T-cell (primary cell): Measurements from ENCODE around the gene XKR8. TPM values are rescaled to one million over a fixed set of nuclear protein-coding genes. Genes with fewer than 3 reads are reported as not detected.

Source experiments
- ATAC-seq, 4 experiments: fragments of 200-7000 bp in 3 of 4; fragments of 150-1000 bp in 1 of 4; cut with Tn5 transposase; replicated peaks in 1 of 4; 1 replicate in 3 of 4; 2 replicates in 1 of 4; pipeline ENCODE4 v1.10.0; 2021; ENCODE audit warnings: moderate library complexity in 3 of 4, mild to moderate bottlenecking in 2 of 4, moderate number of reproducible peaks in 1 of 4
- CTCF ChIA-PET, 2 donors: fragments of 300-600 bp; sonication (Branson Sonifier 250); formaldehyde crosslinking; loops; one replicate each; lab custom pipeline; 2022; ENCODE audit warnings: antibody characterized with exemption in 2 of 2; lab: Charles Lee
- POLR2A ChIA-PET, 2 donors: fragments of 300-600 bp; sonication (Branson Sonifier 250); formaldehyde crosslinking; loops; one replicate each; lab custom pipeline; 2022; ENCODE audit warnings: antibody characterized with exemption in 2 of 2; lab: Charles Lee
- DNase-seq, 35 experiments: peaks; one replicate each; pipeline versions ENCODE4 v3.0.0 to v3.0.0-alpha.2; 2013 to 2023
- H3K27ac ChIP-seq: one replicate; pipeline ENCODE4 v1.5.1; 2013; ENCODE audit warnings: low read length
- H3K27me3 ChIP-seq, 2 experiments: replicated peaks in 1 of 2; 1 replicate in 1 of 2; 2 replicates in 1 of 2; pipeline versions ENCODE4 v1.6.1 to v1.7.0; 2013; ENCODE audit warnings: low read length in 1 of 2, mixed read lengths in 1 of 2; ENCODE audit not compliant: control insufficient read depth in 2 of 2, insufficient read depth in 2 of 2; ENCODE audit errors: extremely low read depth in 1 of 2
- H3K36me3 ChIP-seq, 2 donors: 1 replicate in 1 of 2; 2 replicates in 1 of 2; pipeline versions ENCODE4 v1.6.1 to v1.7.0; 2013; ENCODE audit warnings: low read length in 1 of 2; ENCODE audit not compliant: control insufficient read depth in 2 of 2, insufficient read depth in 1 of 2; ENCODE audit errors: extremely low read depth in 1 of 2
- H3K4me1 ChIP-seq, 2 experiments: 1 replicate in 1 of 2; 2 replicates in 1 of 2; pipeline versions ENCODE4 v1.6.1 to v1.7.0; 2013; ENCODE audit warnings: low read length in 2 of 2, mixed read lengths in 1 of 2; ENCODE audit not compliant: insufficient read depth in 2 of 2, control insufficient read depth in 1 of 2; ENCODE audit errors: extremely low read depth in 1 of 2
- H3K4me3 ChIP-seq, 2 donors: 1 replicate in 1 of 2; 2 replicates in 1 of 2; pipeline versions ENCODE4 v1.5.1 to v1.7.0; 2013; ENCODE audit warnings: mild to moderate bottlenecking in 2 of 2, low read length in 1 of 2, moderate library complexity in 1 of 2; ENCODE audit not compliant: control insufficient read depth in 1 of 2; ENCODE audit errors: extremely low read depth in 1 of 2
- H3K9me3 ChIP-seq: 2 replicates; pipeline ENCODE4 v1.7.0; 2013
- H3K27ac Mint-ChIP-seq, 2 donors: one replicate each; pipeline ENCODE4 v1.8.0; 2020 to 2021; ENCODE audit warnings: mild to moderate bottlenecking in 2 of 2, mixed read lengths in 2 of 2
- H3K27me3 Mint-ChIP-seq, 2 donors: one replicate each; pipeline ENCODE4 v1.8.0; 2021 to 2022; ENCODE audit warnings: mixed read lengths in 2 of 2
- H3K36me3 Mint-ChIP-seq: one replicate; pipeline ENCODE4 v1.8.0; 2021; ENCODE audit warnings: mixed read lengths
- H3K4me1 Mint-ChIP-seq, 3 donors: one replicate each; pipeline ENCODE4 v1.8.0; 2020 to 2022; ENCODE audit warnings: mixed read lengths in 3 of 3, mild to moderate bottlenecking in 1 of 3
- H3K4me3 Mint-ChIP-seq, 3 donors: one replicate each; pipeline ENCODE4 v1.8.0; 2020 to 2022; ENCODE audit warnings: mild to moderate bottlenecking in 3 of 3, mixed read lengths in 3 of 3, moderate library complexity in 3 of 3
- H3K9me3 Mint-ChIP-seq, 3 donors: one replicate each; pipeline ENCODE4 v1.8.0; 2020 to 2022; ENCODE audit warnings: mixed read lengths in 3 of 3
- WGBS: methylation state at CpG from one replicate; pipeline ENCODE4 v1.1.5; 2013; ENCODE audit warnings: missing lambda C conversion rate; ENCODE audit not compliant: insufficient coverage; 5-methylcytosine and 5-hydroxymethylcytosine counted together
- total RNA-seq, 35 experiments: library from RNA in 6 of 35; stranded (reverse) in 6 of 35; fragments of 120-200 nt in 1 of 35; gene quantifications; one replicate each; pipeline versions ENCODE4 v1.2.1 to v1.2.4 and lab custom pipeline; 2013 to 2026

XKR8 gene
- total RNA-seq, 5 donors from 2014 or later (not counting 1 experiment from before 2014, with no cell fraction given), result 7.7 to 18.3 (median 14.4) TPM

DNA sequence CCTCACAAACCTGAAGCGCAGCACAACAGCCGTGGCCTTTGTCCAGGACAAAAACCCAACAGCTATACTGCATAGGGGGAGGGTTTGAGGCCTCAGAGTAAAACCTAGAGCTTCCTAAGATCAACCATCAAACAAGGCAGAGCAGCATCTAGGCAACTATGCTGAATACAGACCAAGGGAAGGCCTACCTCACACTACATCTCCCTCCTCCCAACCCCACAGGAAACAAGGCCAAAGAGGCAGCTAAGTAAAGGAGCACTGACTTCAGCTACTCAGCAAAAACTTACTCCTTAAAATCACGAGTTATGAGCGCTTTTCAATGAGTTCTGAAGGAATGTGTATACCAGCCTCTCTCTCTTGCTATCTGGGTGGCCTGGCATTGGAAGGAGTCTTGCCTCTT is 12.4 kb downstream of the XKR8 start:
- no peak for DNase-seq
- H3K4me3 ChIP-seq, result no peak overlapping the region
- Mint-ChIP-seq H3K4me3 (no peak overlapping the region), H3K27ac (peak overlapping the region in 1 of 2 donors; percentile 40), H3K27me3 (no peaks in the 10 kb centered on the region), H3K36me3 (peaks cover 26% of the 10 kb centered on the region), H3K4me1 (peaks cover 12 to 35% (median 20%) of the 10 kb centered on the region in 3 donors), H3K9me3 (no peaks in the 10 kb centered on the region)
- POLR2A ChIA-PET, result no interaction called here
- no CpG with 5 or more reads among the region's 4 CpGs for WGBS
- ATAC-seq, result no peak
- H3K27ac ChIP-seq, result no peak overlapping the region
- CTCF ChIA-PET, result interaction anchor here in 1 of 2 donors (0.5 to 1.6 kb wide), 3 partner anchors 12 to 114 kb away, joined by 3 to 4 read pairs (median 4); partner anchors contain the start of gene XKR8
- H3K36me3 ChIP-seq, result peaks cover 3 to 51% of the 10 kb centered on the region in 2 donors
- no peaks in the 10 kb centered on the region for H3K4me1 ChIP-seq
- H3K9me3 ChIP-seq, result no peaks in the 10 kb centered on the region
- no peaks in the 10 kb centered on the region for H3K27me3 ChIP-seq

DNA sequence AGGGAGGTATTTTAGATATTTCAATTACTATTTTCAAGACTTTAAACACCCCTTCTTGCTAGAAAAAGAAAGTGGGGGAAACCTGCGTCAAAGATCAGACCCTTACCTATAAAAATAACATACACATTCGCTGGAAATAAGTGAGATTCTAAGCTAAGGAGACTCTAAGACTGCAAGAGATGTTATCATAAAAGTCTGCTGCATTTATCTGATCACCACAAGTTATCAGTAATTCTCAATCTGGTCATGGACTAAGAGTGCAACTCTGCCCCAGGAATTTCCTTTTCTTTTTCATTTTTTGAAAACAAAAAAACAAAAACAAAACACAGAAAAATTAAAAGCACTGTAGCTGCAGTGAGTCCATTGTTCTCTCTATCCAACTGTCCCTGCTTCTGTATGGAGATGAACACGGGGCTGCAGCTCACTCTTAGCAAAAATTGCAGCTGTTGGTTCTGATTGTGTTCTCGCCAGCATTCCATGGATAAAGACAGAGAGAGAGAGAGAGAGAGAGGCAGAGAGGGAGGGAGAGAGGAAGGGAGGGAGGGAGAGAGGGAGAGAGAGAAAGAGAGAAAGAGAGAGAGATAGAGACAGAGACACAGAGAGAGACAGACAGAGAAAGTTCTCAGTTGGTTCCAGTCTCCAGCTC is 14.1 kb downstream of the XKR8 start:
- no peak overlapping the region for H3K4me3 ChIP-seq
- H3K9me3 ChIP-seq, result no peaks in the 10 kb centered on the region
- Mint-ChIP-seq H3K36me3 (peaks cover 20% of the 10 kb centered on the region), H3K4me1 (peaks cover 6 to 28% (median 13%) of the 10 kb centered on the region in 3 donors), H3K9me3 (no peaks in the 10 kb centered on the region), H3K4me3 (no peak overlapping the region), H3K27ac (no peak overlapping the region), H3K27me3 (no peaks in the 10 kb centered on the region)
- ATAC-seq (no peak), DNase-seq (no peak)
- H3K27me3 ChIP-seq, result no peaks in the 10 kb centered on the region
- 89% methylated on average over 2 of the region's 4 CpGs for WGBS
- CTCF ChIA-PET, result interaction anchor here (0.5 to 0.6 kb wide), 4 partner anchors 116 to 837 kb away, joined by 3 to 15 read pairs (median 6); no protein-coding TSS in a partner anchor
- H3K36me3 ChIP-seq, result peaks cover 3 to 44% of the 10 kb centered on the region in 2 donors
- POLR2A ChIA-PET, result no interaction called here
- no peaks in the 10 kb centered on the region for H3K4me1 ChIP-seq
- no peak overlapping the region for H3K27ac ChIP-seq

DNA sequence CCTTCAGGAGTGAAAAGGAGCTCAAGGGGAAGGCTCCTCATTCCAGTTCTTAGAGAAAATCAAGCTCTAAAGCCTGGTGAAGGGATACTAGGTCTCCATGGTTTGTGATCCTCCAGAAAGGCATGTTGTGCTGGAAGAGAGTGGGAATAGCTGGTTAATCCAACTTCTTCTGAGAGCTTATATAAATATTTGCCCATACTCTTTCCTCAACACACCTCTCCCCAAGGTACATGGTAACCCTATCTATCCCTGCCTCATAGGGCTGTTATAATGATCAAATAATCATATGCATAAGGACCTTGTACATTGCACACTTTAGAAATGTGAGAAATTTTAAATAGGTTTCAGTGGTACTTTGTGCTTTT is 14.6 kb downstream of the XKR8 start:
- no peak for DNase-seq
- no peaks in the 10 kb centered on the region for H3K4me1 ChIP-seq
- Mint-ChIP-seq H3K4me1 (peaks cover 5 to 23% (median 10%) of the 10 kb centered on the region in 3 donors), H3K27ac (no peak overlapping the region), H3K27me3 (no peaks in the 10 kb centered on the region), H3K4me3 (no peak overlapping the region), H3K36me3 (peaks cover 20% of the 10 kb centered on the region), H3K9me3 (no peaks in the 10 kb centered on the region)
- H3K4me3 ChIP-seq, result no peak overlapping the region
- ChIA-PET CTCF (no interaction called here), POLR2A (no interaction called here)
- H3K36me3 ChIP-seq, result peaks cover 3 to 44% of the 10 kb centered on the region in 2 donors
- H3K9me3 ChIP-seq, result no peaks in the 10 kb centered on the region
- no peak overlapping the region for H3K27ac ChIP-seq
- H3K27me3 ChIP-seq, result no peaks in the 10 kb centered on the region
- no peak for ATAC-seq

DNA sequence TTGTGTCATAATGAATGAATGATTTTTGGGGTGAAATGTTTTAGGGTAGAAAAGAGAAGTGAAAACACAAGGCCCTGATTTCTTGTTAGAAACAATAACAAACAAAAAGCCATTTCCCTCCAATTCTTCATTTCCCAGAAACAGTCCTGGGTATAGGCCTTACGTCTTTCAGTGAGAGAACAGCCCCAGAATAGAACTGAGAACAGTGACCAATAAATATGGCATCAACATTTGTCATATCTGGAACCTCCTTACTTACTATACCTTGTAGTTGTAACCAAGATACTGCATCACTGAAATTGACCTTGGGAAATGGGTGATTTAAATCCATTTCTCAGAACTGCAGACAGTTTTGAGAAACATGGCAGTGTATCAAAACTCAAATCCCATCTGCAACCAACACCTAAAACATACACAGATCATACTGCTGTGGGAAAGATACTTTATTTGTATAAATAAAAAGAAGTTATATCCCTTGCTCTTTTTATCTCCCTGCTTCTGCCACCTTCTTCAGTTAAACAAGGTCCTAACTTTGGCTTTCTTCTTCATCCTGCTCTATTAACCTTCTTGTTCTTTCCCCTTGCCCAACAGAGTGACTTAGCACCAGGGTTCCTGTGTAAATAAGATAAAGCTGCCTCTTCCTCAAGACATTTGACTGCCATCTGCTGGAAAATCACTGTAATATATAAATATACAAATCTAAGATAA is 19.5 kb downstream of the XKR8 start:
- DNase-seq (peak in 3 of 35 experiments; percentile 19 to 72 (median 26)), ATAC-seq (peak; percentile 66 to 73 (median 72))
- peaks cover 9% of the 10 kb centered on the region for H3K36me3 Mint-ChIP-seq
- no peaks in the 10 kb centered on the region for H3K9me3 Mint-ChIP-seq
- no peaks in the 10 kb centered on the region for H3K27me3 Mint-ChIP-seq
- H3K4me1 Mint-ChIP-seq, result no peaks in the 10 kb centered on the region
- peaks cover 0 to 16% of the 10 kb centered on the region in 2 donors for H3K36me3 ChIP-seq
- no peak overlapping the region for H3K27ac Mint-ChIP-seq
- H3K9me3 ChIP-seq, result no peaks in the 10 kb centered on the region
- CTCF ChIA-PET, result interaction anchor here (0.6 to 3.2 kb wide), 8 partner anchors 20 to 170 kb away, joined by 3 to 28 read pairs (median 4); partner anchors contain the start of gene XKR8 (in 1 of the 2)
- H3K4me3 ChIP-seq, result no peak overlapping the region
- H3K27ac ChIP-seq, result no peak overlapping the region
- H3K27me3 ChIP-seq, result no peaks in the 10 kb centered on the region
- no CpG with 5 or more reads among the region's 1 CpG for WGBS
- no peak overlapping the region for H3K4me3 Mint-ChIP-seq
- no peaks in the 10 kb centered on the region for H3K4me1 ChIP-seq
- POLR2A ChIA-PET, result interaction anchor here in 1 of 2 donors (0.5 kb wide), 1 partner anchor 32 kb away, joined by 3 read pairs; no protein-coding TSS in a partner anchor

DNA sequence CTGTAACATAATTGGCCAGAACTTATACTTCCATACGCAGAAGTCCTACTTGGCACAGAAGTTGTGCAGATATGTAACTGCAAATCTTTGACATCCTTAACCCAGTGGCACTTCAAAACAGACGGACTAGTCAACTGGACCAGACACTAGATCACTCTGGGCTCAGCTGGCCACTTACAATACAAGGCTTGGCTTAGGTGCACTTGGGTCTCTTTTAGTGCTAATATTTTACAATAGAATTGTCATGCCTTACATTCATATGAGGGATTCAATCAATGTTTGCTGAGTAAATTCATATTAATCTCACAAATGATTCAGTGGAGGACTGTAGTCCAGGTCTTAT is 20.1 kb downstream of the XKR8 start:
- Histone ChIP-seq H3K36me3 (peaks cover 0 to 16% of the 10 kb centered on the region in 2 donors), H3K4me3 (no peak overlapping the region), H3K9me3 (no peaks in the 10 kb centered on the region), H3K27ac (no peak overlapping the region), H3K4me1 (no peaks in the 10 kb centered on the region), H3K27me3 (no peaks in the 10 kb centered on the region)
- ChIA-PET CTCF (interaction anchor here (0.6 to 3.2 kb wide), 8 partner anchors 20 to 143 kb away, joined by 3 to 28 read pairs (median 3); partner anchors contain the start of gene XKR8 (in 1 of the 2)), POLR2A (no interaction called here)
- Mint-ChIP-seq H3K9me3 (no peaks in the 10 kb centered on the region), H3K4me3 (no peak overlapping the region), H3K27me3 (no peaks in the 10 kb centered on the region), H3K36me3 (peaks cover 9% of the 10 kb centered on the region), H3K27ac (no peak overlapping the region), H3K4me1 (no peaks in the 10 kb centered on the region)
- no CpG with 5 or more reads among the region's 2 CpGs for WGBS
- DNase-seq (no peak), ATAC-seq (peak in 1 of 4 experiments; percentile 17)

DNA sequence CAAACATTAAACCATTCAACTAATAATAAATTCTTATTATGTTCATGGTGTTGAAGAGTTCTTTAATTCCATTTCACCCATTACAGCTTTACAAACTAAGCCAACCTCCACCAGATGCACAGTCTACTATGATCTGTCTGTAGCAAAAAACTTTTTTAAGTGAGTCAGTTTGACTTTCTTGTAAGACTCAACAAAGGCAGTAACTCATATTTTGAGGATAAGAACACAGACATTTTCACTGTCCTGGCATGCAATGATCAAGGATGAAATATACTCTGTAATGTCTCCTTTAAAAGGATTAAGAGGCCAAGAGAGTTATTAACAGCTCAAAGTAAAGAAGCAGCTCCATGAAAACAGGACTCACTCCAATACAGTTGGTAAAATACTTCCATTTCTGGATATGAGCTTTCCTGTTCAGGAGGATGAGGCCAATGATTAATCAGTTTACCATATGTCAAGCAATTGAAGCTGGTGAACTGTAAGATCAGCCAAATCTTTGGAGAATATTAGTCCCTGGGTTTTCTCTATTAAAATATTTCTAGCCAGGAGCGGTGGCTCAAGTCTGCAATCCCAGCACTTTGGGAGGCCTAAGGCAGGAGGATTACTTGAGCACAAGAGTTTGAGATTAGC is 20.6 kb downstream of the XKR8 start:
- Histone ChIP-seq H3K4me3 (no peak overlapping the region), H3K9me3 (no peaks in the 10 kb centered on the region), H3K27me3 (no peaks in the 10 kb centered on the region), H3K36me3 (peaks cover 4 to 16% of the 10 kb centered on the region in 2 donors), H3K27ac (no peak overlapping the region), H3K4me1 (no peaks in the 10 kb centered on the region)
- H3K4me1 Mint-ChIP-seq, result no peaks in the 10 kb centered on the region
- H3K27me3 Mint-ChIP-seq, result no peaks in the 10 kb centered on the region
- no peak overlapping the region for H3K4me3 Mint-ChIP-seq
- no peak overlapping the region for H3K27ac Mint-ChIP-seq
- no CpG with 5 or more reads among the region's 1 CpG for WGBS
- POLR2A ChIA-PET, result no interaction called here
- DNase-seq, result no peak
- peaks cover 11% of the 10 kb centered on the region for H3K36me3 Mint-ChIP-seq
- CTCF ChIA-PET, result interaction anchor here (0.9 to 3.2 kb wide), 7 partner anchors 21 to 124 kb away, joined by 3 to 28 read pairs (median 3); partner anchors contain the start of gene XKR8 (in 1 of the 2)
- ATAC-seq, result no peak
- H3K9me3 Mint-ChIP-seq, result no peaks in the 10 kb centered on the region
